ENCODE measurements around the gene MUC5B.
"Not testable (repeated sequence)": the region's sequence is repeated elsewhere in the genome, so short reads cannot be mapped to it uniquely, and the experiment has no call there.

Gene MUC5B

GRCh38 chr11:1209371-1210057, 13.4 kb upstream of the MUC5B start:
- TF ChIP-seq POLR2AphosphoS5 (IDR thresholded peaks at IDR 0.05; ENCODE audit: low read depth) (no peak), GABPA (IDR thresholded peaks at IDR 0.05; ENCODE audit: low read depth) (no peak), SPI1 (IDR thresholded peaks at IDR 0.05; ENCODE audit: borderline replicate concordance, low read depth) (no peak), CTCF (IDR thresholded peaks at IDR 0.05; ENCODE audit: insufficient read depth, low read length) (no peak), REST (IDR thresholded peaks at IDR 0.05; ENCODE audit: insufficient replicate concordance, low read depth) (no peak)
- no peak for DNase-seq (ENCODE audit: low read depth in 1 of 2, low spot score in 1 of 2)
- Histone ChIP-seq H3K4me3 (replicated peaks; ENCODE audit: insufficient read depth, low read length) (no peak overlapping the region), H3K27ac (replicated peaks) (no peak overlapping the region), H3K27me3 (ENCODE audit: insufficient read depth, poor library complexity, severe bottlenecking) (peaks cover 3% of the 10 kb centered on the region)

- Histone ChIP-seq H3K27me3 (ENCODE audit: insufficient read depth, poor library complexity, severe bottlenecking) (peaks cover 3% of the 10 kb centered on the region), H3K27ac (replicated peaks) (no peak overlapping the region), H3K4me3 (replicated peaks; ENCODE audit: insufficient read depth, low read length) (no peak overlapping the region)
- TF ChIP-seq CTCF (IDR thresholded peaks at IDR 0.05; ENCODE audit: insufficient read depth, low read length) (no peak), POLR2AphosphoS5 (IDR thresholded peaks at IDR 0.05; ENCODE audit: low read depth) (no peak), GABPA (IDR thresholded peaks at IDR 0.05; ENCODE audit: low read depth) (no peak), SPI1 (IDR thresholded peaks at IDR 0.05; ENCODE audit: borderline replicate concordance, low read depth) (no peak), REST (IDR thresholded peaks at IDR 0.05; ENCODE audit: insufficient replicate concordance, low read depth) (no peak)
- DNase-seq (ENCODE audit: low read depth in 1 of 2, low spot score in 1 of 2): no peak
Observed at GRCh38 chr11:1211838-1212237, 11.0 kb upstream of the MUC5B start.

GRCh38 chr11:1215826-1216225, 7.0 kb upstream of the MUC5B start:
- not testable (repeated sequence) for H3K4me3 ChIP-seq (replicated peaks; ENCODE audit: insufficient read depth, low read length)

GRCh38 chr11:1217151-1217550, 5.7 kb upstream of the MUC5B start:
- Histone ChIP-seq H3K4me3 (replicated peaks; ENCODE audit: insufficient read depth, low read length) (no peak overlapping the region), H3K27ac (replicated peaks) (no peak overlapping the region), H3K27me3 (ENCODE audit: insufficient read depth, poor library complexity, severe bottlenecking) (peaks cover 16% of the 10 kb centered on the region)
- no peak for DNase-seq (ENCODE audit: low read depth in 1 of 2, low spot score in 1 of 2)
- no peak for TF ChIP-seq REST (IDR thresholded peaks at IDR 0.05; ENCODE audit: insufficient replicate concordance, low read depth)
- no peak for TF ChIP-seq SPI1 (IDR thresholded peaks at IDR 0.05; ENCODE audit: borderline replicate concordance, low read depth)
- no peak for TF ChIP-seq GABPA (IDR thresholded peaks at IDR 0.05; ENCODE audit: low read depth)
- TF ChIP-seq CTCF (IDR thresholded peaks at IDR 0.05; ENCODE audit: insufficient read depth, low read length): no peak
- no peak for TF ChIP-seq POLR2AphosphoS5 (IDR thresholded peaks at IDR 0.05; ENCODE audit: low read depth)

More at GRCh38 chr11:1215826-1216225, 7.0 kb upstream of the MUC5B start:
- not testable (repeated sequence) for DNase-seq (ENCODE audit: low read depth in 1 of 2, low spot score in 1 of 2); H3K27ac ChIP-seq (replicated peaks); H3K27me3 ChIP-seq (ENCODE audit: insufficient read depth, poor library complexity, severe bottlenecking)
